ENCODE results near the gene TBX4.
"Not testable (repeated sequence)": the region's sequence is repeated elsewhere in the genome, so short reads cannot be mapped to it uniquely, and the experiment has no call there.

The TBX4 gene

GRCh38 chr17:61431594-61432311 lies 20.5 kb upstream of the TBX4 start:
- DNase-seq, result no peak

- DNase-seq, result no peak
Observed at GRCh38 chr17:61436273-61436672, 15.9 kb upstream of the TBX4 start.

GRCh38 chr17:61436995-61437704 lies 15.1 kb upstream of the TBX4 start:
- DNase-seq, result no peak

- DNase-seq, result no peak
Observed at GRCh38 chr17:61440697-61441096, 11.5 kb upstream of the TBX4 start.

- not testable (repeated sequence) for DNase-seq
Observed at GRCh38 chr17:61441507-61441906, 10.7 kb upstream of the TBX4 start.

GRCh38 chr17:61442136-61442775 lies 10.0 kb upstream of the TBX4 start:
- no peak for DNase-seq

GRCh38 chr17:61442878-61443474 lies 9.2 kb upstream of the TBX4 start:
- DNase-seq, result no peak

GRCh38 chr17:61443475-61443882 lies 8.7 kb upstream of the TBX4 start:
- no peak for DNase-seq

- no peak for DNase-seq
Observed at GRCh38 chr17:61444075-61444474, 8.1 kb upstream of the TBX4 start.

GRCh38 chr17:61444831-61445230 lies 7.4 kb upstream of the TBX4 start:
- DNase-seq, result peak; percentile 59

GRCh38 chr17:61447358-61447757 lies 4.9 kb upstream of the TBX4 start:
- DNase-seq, result no peak

- no peak for DNase-seq
Observed at GRCh38 chr17:61448042-61448441, 4.2 kb upstream of the TBX4 start.

- DNase-seq, result not testable (repeated sequence)
Observed at GRCh38 chr17:61449140-61449539, 3.1 kb upstream of the TBX4 start.

GRCh38 chr17:61449707-61450640 lies 2.2 kb upstream of the TBX4 start:
- no peak for DNase-seq

GRCh38 chr17:61450641-61451537 lies 1.3 kb upstream of the TBX4 start:
- no peak for DNase-seq

- DNase-seq, result no peak
Observed at GRCh38 chr17:61451538-61452300, 503 bp upstream of the TBX4 start.

- DNase-seq, result no peak
Observed at GRCh38 chr17:61453566-61454380, 1.6 kb downstream of the TBX4 start.

GRCh38 chr17:61454381-61455323 lies 2.4 kb downstream of the TBX4 start:
- DNase-seq, result no peak
